GM21360 (cell line): ENCODE measurements around the gene RAD18.

Source experiments
- ATAC-seq: cut with Tn5 transposase; IDR thresholded peaks from one replicate; pipeline ENCODE4 v1.9.1; 2021; ENCODE audit warnings: mild to moderate bottlenecking, moderate library complexity; ENCODE audit not compliant: unreplicated experiment

RAD18 gene

GRCh38 chr3:8966820-8967348, 3.6 kb upstream of the RAD18 start:
- no peak for ATAC-seq

- no peak for ATAC-seq
Measured at GRCh38 chr3:8966150-8966819, 3.0 kb upstream of the RAD18 start.

- no peak for ATAC-seq
Measured at GRCh38 chr3:8964436-8965370, 1.4 kb upstream of the RAD18 start.

- ATAC-seq = no peak
Measured at GRCh38 chr3:8962226-8962861, 928 bp downstream of the RAD18 start.

GRCh38 chr3:8959668-8960067, 3.6 kb downstream of the RAD18 start:
- ATAC-seq = no peak

GRCh38 chr3:8954938-8955763, 8.1 kb downstream of the RAD18 start:
- ATAC-seq = peak; percentile 94

GRCh38 chr3:8953313-8953712, 10.0 kb downstream of the RAD18 start:
- no peak for ATAC-seq

- ATAC-seq = no peak
Measured at GRCh38 chr3:8952130-8952529, 11.1 kb downstream of the RAD18 start.

- ATAC-seq = no peak
Measured at GRCh38 chr3:8945890-8946600, 17.2 kb downstream of the RAD18 start.

- no peak for ATAC-seq
Measured at GRCh38 chr3:8942746-8943488, 20.4 kb downstream of the RAD18 start.

- ATAC-seq = no peak
Measured at GRCh38 chr3:8942115-8942514, 21.2 kb downstream of the RAD18 start.

- no peak for ATAC-seq
Measured at GRCh38 chr3:8938021-8938420, 25.3 kb downstream of the RAD18 start.

GRCh38 chr3:8937064-8938020, 25.9 kb downstream of the RAD18 start:
- no peak for ATAC-seq

- ATAC-seq = no peak
Measured at GRCh38 chr3:8932507-8932906, 30.8 kb downstream of the RAD18 start.

- no peak for ATAC-seq
Measured at GRCh38 chr3:8931342-8931741, 31.9 kb downstream of the RAD18 start.

GRCh38 chr3:8929860-8930259, 33.4 kb downstream of the RAD18 start:
- no peak for ATAC-seq

GRCh38 chr3:8914491-8914890, 48.8 kb downstream of the RAD18 start:
- no peak for ATAC-seq

GRCh38 chr3:8911781-8912180, 51.5 kb downstream of the RAD18 start:
- no peak for ATAC-seq
